Endodermal cell (in vitro differentiated cells): Measurements from ENCODE around the gene HSP90B1. TPM values are rescaled to one million over a fixed set of nuclear protein-coding genes. Genes with fewer than 3 reads are reported as not detected.

ENCODE experiments used
- DNase-seq: peaks from one replicate; pipeline ENCODE4 v3.0.0-alpha.2; 2017
- H3K27ac ChIP-seq: 2 replicates; pipeline ENCODE4 v1.5.1; 2013; ENCODE audit warnings: mild to moderate bottlenecking, low read depth, low read length, moderate library complexity
- H3K27me3 ChIP-seq: 2 replicates; pipeline ENCODE4 v1.6.1; 2013; ENCODE audit warnings: mild to moderate bottlenecking, low read length, moderate library complexity; ENCODE audit not compliant: insufficient read depth, control insufficient read depth, poor library complexity, severe bottlenecking
- H3K36me3 ChIP-seq: 2 replicates; pipeline ENCODE4 v1.7.0; 2013; ENCODE audit warnings: mild to moderate bottlenecking, low read length, moderate library complexity; ENCODE audit not compliant: control insufficient read depth, insufficient read depth
- H3K4me1 ChIP-seq: one replicate; pipeline ENCODE4 v1.7.0; 2013; ENCODE audit warnings: low read length; ENCODE audit not compliant: control insufficient read depth, insufficient read depth
- H3K4me3 ChIP-seq: 2 replicates; pipeline ENCODE4 v1.5.1; 2013; ENCODE audit warnings: mild to moderate bottlenecking, low read length, moderate library complexity
- H3K9ac ChIP-seq: 2 replicates; pipeline ENCODE4 v1.6.1; 2013; ENCODE audit warnings: mild to moderate bottlenecking, low read length, moderate library complexity; ENCODE audit not compliant: poor library complexity, severe bottlenecking; ENCODE audit errors: extremely low read depth
- H3K9me3 ChIP-seq: 2 replicates; pipeline ENCODE4 v1.6.1; 2013; ENCODE audit warnings: mild to moderate bottlenecking, low read length, moderate library complexity; ENCODE audit not compliant: control insufficient read depth
- H3K27ac Mint-ChIP-seq: 2 replicates; pipeline ENCODE4 v1.8.0; 2020; ENCODE audit warnings: mixed read lengths
- H3K27me3 Mint-ChIP-seq: 2 replicates; pipeline ENCODE4 v1.8.0; 2021; ENCODE audit warnings: mild to moderate bottlenecking, mixed read lengths; ENCODE audit not compliant: insufficient read depth
- H3K36me3 Mint-ChIP-seq: 2 replicates; pipeline ENCODE4 v1.8.0; 2020; ENCODE audit warnings: low read depth, mixed read lengths
- H3K4me1 Mint-ChIP-seq: 2 replicates; pipeline ENCODE4 v1.8.0; 2020; ENCODE audit warnings: mixed read lengths
- H3K4me3 Mint-ChIP-seq: 2 replicates; pipeline ENCODE4 v1.8.0; 2020; ENCODE audit warnings: mild to moderate bottlenecking, moderate library complexity, mixed read lengths
- H3K9me3 Mint-ChIP-seq: 2 replicates; pipeline ENCODE4 v1.8.0; 2020; ENCODE audit warnings: mild to moderate bottlenecking, mixed read lengths
- WGBS, 2 experiments: methylation state at CpG; one replicate each; pipeline versions ENCODE4 v1.1.5 to v1.1.7; 2013; ENCODE audit warnings: missing lambda C conversion rate in 2 of 2, mixed read lengths in 1 of 2; ENCODE audit not compliant: insufficient coverage in 1 of 2, insufficient read length in 1 of 2; 5-methylcytosine and 5-hydroxymethylcytosine counted together
- total RNA-seq, 2 donors: library from RNA; stranded (reverse); fragmentation: NEBNext Ultra II Directional in 1 of 2; extraction: Animal tissue kit (Norgen Biotek cat#: 25700) in 1 of 2; gene quantifications; 2 replicates in 1 of 2; 3 replicates in 1 of 2; pipeline ENCODE4 v1.2.1, GENCODE V29; 2021
- TF ChIP-seq, protein P1 (sequence below): fragments of 200-600 bp; sonication (generic); conservative IDR thresholded peaks from 2 replicates; pipeline ENCODE4 v1.5.0; 2021; ENCODE audit warnings: antibody characterized with exemption, mild to moderate bottlenecking

The HSP90B1 gene
- total RNA-seq, 2 donors from 2014 or later = 1,047 to 1,509 TPM

DNA sequence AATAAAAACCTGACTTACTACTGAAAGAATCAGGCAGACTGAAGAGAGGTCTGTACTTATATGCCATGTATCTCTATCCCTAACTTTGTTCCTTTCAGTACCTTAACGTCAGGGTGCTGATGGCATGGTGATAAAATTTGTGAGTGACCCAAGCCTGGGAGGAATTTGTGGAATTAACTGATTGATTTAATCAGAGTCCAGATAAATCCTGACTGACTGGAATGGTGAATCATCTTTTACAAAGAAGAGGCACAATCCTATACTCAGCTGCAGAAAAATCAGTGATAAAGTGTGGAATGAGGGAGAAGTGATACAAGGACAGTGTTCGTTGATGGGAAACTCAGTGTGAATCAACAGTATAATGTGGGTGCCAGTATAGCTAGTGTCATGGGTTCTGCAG is 39.2 kb downstream of the HSP90B1 start:
- no peak overlapping the region for H3K9ac ChIP-seq

DNA sequence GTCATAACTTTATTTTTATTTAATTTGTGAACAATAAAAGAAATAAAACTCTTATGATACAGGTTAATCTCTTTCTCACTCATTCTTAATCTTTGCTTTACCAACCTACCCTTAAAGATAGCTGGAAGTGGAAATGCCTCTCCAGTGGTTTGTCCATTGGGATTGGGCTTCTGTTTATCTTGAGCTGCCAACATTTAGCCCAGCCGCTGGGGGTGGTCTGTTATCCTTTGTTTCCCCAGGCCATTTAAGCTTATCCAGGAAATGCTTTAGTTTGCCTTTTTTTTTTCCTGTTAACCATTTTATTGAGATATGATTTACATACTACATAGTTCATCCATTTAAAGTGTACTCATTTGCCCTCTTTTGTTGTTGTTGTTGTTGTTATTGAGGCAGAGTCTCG is 43.7 kb downstream of the HSP90B1 start:
- WGBS, 2 experiments = 63% methylated on average over 2 of the region's 2 CpGs; no CpG with 5 or more reads in 1 of the 2 experiments
- H3K36me3 Mint-ChIP-seq = peaks cover 45% of the 10 kb centered on the region
- Histone ChIP-seq H3K9me3 (no peaks in the 10 kb centered on the region), H3K27ac (no peak overlapping the region), H3K27me3 (no peaks in the 10 kb centered on the region), H3K4me1 (peaks cover 5% of the 10 kb centered on the region), H3K9ac (no peak overlapping the region), H3K36me3 (peaks cover 56% of the 10 kb centered on the region), H3K4me3 (no peak overlapping the region)
- peaks cover 2% of the 10 kb centered on the region for H3K9me3 Mint-ChIP-seq
- peaks cover 20% of the 10 kb centered on the region for H3K4me1 Mint-ChIP-seq
- H3K27me3 Mint-ChIP-seq = no peaks in the 10 kb centered on the region
- no peak overlapping the region for H3K4me3 Mint-ChIP-seq
- no peak for DNase-seq
- TF ChIP-seq, protein P1, sequence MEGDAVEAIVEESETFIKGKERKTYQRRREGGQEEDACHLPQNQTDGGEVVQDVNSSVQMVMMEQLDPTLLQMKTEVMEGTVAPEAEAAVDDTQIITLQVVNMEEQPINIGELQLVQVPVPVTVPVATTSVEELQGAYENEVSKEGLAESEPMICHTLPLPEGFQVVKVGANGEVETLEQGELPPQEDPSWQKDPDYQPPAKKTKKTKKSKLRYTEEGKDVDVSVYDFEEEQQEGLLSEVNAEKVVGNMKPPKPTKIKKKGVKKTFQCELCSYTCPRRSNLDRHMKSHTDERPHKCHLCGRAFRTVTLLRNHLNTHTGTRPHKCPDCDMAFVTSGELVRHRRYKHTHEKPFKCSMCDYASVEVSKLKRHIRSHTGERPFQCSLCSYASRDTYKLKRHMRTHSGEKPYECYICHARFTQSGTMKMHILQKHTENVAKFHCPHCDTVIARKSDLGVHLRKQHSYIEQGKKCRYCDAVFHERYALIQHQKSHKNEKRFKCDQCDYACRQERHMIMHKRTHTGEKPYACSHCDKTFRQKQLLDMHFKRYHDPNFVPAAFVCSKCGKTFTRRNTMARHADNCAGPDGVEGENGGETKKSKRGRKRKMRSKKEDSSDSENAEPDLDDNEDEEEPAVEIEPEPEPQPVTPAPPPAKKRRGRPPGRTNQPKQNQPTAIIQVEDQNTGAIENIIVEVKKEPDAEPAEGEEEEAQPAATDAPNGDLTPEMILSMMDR = no peak
- H3K27ac Mint-ChIP-seq = peak overlapping the region; percentile 52

More for the DNA sequence above, 39.2 kb downstream of the HSP90B1 start:
- Mint-ChIP-seq H3K4me1 (peaks cover 32% of the 10 kb centered on the region), H3K4me3 (no peak overlapping the region), H3K27ac (peak overlapping the region; percentile 1), H3K36me3 (peaks cover 27% of the 10 kb centered on the region), H3K27me3 (no peaks in the 10 kb centered on the region), H3K9me3 (peaks cover 2% of the 10 kb centered on the region)
- Histone ChIP-seq H3K27ac (no peak overlapping the region), H3K9me3 (no peaks in the 10 kb centered on the region), H3K36me3 (peaks cover 40% of the 10 kb centered on the region), H3K4me3 (no peak overlapping the region), H3K27me3 (no peaks in the 10 kb centered on the region), H3K4me1 (no peaks in the 10 kb centered on the region)
- TF ChIP-seq, protein P1 = no peak
- 75 to 100% methylated on average over 1 to 2 of the region's 2 CpGs for WGBS, 2 experiments
- DNase-seq = no peak

DNA sequence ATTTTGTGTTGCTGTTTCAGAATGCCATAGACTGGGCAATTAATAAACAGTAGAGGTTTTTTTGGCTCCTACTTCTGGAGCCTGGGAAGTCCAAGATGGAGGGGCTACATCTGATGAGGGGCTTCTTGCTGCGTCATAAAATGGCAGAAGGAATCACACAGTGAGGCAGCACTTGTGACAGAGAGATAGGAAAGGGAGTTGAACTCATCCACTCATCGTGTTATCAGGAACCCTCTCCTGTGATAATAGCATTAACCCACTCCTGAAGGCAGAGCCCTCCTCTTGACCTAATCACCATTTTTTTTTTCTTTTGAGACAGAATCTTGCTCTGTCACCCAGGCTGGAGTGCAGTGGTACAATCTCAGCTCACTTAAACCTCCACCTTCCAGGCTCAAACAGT is 45.2 kb downstream of the HSP90B1 start:
- Histone ChIP-seq H3K9ac (no peak overlapping the region), H3K9me3 (no peaks in the 10 kb centered on the region), H3K27me3 (no peaks in the 10 kb centered on the region), H3K36me3 (peaks cover 55% of the 10 kb centered on the region), H3K27ac (no peak overlapping the region), H3K4me3 (no peak overlapping the region), H3K4me1 (peaks cover 5% of the 10 kb centered on the region)
- 73 to 100% methylated on average over 1 to 2 of the region's 2 CpGs for WGBS, 2 experiments
- TF ChIP-seq, protein P1 = no peak
- peaks cover 2% of the 10 kb centered on the region for H3K9me3 Mint-ChIP-seq
- no peak overlapping the region for H3K4me3 Mint-ChIP-seq
- peaks cover 50% of the 10 kb centered on the region for H3K36me3 Mint-ChIP-seq
- H3K4me1 Mint-ChIP-seq = peaks cover 20% of the 10 kb centered on the region
- H3K27me3 Mint-ChIP-seq = no peaks in the 10 kb centered on the region
- H3K27ac Mint-ChIP-seq = peak overlapping the region; percentile 81
- DNase-seq = no peak
